C4-2B (cell line): ENCODE data around the gene CERS1.

Source experiments
- CTCF ChIP-seq: fragments of 450-650 bp; conservative IDR thresholded peaks from 2 replicates; pipeline ENCODE4 v1.5.1; 2017; ENCODE audit warnings: mild to moderate bottlenecking
- ZFX ChIP-seq: fragments of 450-650 bp; IDR thresholded peaks from 2 replicates; pipeline ENCODE4 v1.6.1; 2017

- TF ChIP-seq CTCF = no peak
- TF ChIP-seq ZFX = no peak
Observed at GRCh38 chr19:18898607-18899408, 2.9 kb upstream of the CERS1 start.
